ENCODE results near the gene NTF3. TPM values are rescaled to one million over a fixed set of nuclear protein-coding genes. Genes with fewer than 3 reads are reported as not detected.

Gene NTF3
- total RNA-seq, 1 experiment from 2014 or later = not detected

GRCh38 chr12:5465384-5465783 lies 33.5 kb downstream of the NTF3 start:
- DNase-seq (ENCODE audit: low read depth, low spot score) (no peak), ATAC-seq (no peak)
- no TSS peak for BruUV-seq (replicated peaks)
- ChIA-PET CTCF (no interaction called here), POLR2A (no interaction called here)
- TF ChIP-seq REST (IDR thresholded peaks at IDR 0.05; ENCODE audit: insufficient read depth in 1 of 2, low read depth in 2 of 2, low read length in 1 of 2) = no peak
- no peak for TF ChIP-seq CTCF (IDR thresholded peaks at IDR 0.05)
- no peak for TF ChIP-seq SIN3A (IDR thresholded peaks at IDR 0.05; ENCODE audit: borderline replicate concordance, insufficient read depth, low read depth, low read length)
- TF ChIP-seq TCF7L2 (IDR thresholded peaks at IDR 0.05; ENCODE audit: low read depth, low read length) = no peak
- no peak for TF ChIP-seq POLR2AphosphoS5 (IDR thresholded peaks at IDR 0.05; ENCODE audit: low read depth, low read length)
- Histone ChIP-seq H3K27me3 (ENCODE audit: control insufficient read depth, insufficient read depth, low read length) (no peaks in the 10 kb centered on the region), H3K9me3 (ENCODE audit: control insufficient read depth, insufficient read depth, low read depth, low read length) (no peaks in the 10 kb centered on the region), H3K36me3 (ENCODE audit: control insufficient read depth, insufficient read depth, low read length) (no peaks in the 10 kb centered on the region), H3K4me1 (ENCODE audit: control insufficient read depth, insufficient read depth, low read length) (no peaks in the 10 kb centered on the region), H3K27ac (ENCODE audit: low read length) (no peak overlapping the region), H3K4me3 (ENCODE audit: low read depth in 2 of 2, low read length in 2 of 2) (no peak overlapping the region)
- intact Hi-C loops (cut with micrococcal nuclease; ENCODE audit: unreplicated experiment) = no loop called here
- in situ Hi-C loops (cut with HindIII; ENCODE audit: low pct_unique_long_range_greater_than_20kb, low sequenced_read_pairs) = no loop called here

DNA sequence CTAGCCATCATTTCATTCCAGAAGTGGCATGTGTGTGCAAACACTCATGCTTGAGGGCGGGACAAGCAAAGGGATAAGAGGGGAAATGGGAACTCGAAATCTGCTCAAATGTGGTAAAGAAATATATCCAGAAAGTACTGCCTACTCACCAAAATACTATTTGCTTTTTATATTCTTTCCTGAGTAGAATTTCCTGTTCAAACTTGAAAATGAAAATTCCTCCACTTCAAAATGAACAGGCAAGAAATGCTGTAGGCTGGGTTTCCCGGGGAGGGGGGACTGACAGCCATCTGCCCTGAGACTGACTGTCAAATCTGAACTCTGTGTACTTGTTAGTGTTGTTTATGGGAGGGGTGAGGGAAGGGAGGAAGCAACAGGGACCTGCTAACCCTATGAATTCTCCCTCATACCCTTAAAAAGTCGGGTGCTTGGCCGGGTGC lies 34.6 kb downstream of the NTF3 start:
- POLR2A ChIA-PET = no interaction called here
- no TSS peak for BruUV-seq (replicated peaks)
- H3K9me3 ChIP-seq (ENCODE audit: control insufficient read depth, insufficient read depth, low read depth, low read length) = no peaks in the 10 kb centered on the region
- in situ Hi-C loops (cut with HindIII; ENCODE audit: low pct_unique_long_range_greater_than_20kb, low sequenced_read_pairs) = no loop called here
- CTCF ChIA-PET = no interaction called here
- DNase-seq (ENCODE audit: low read depth, low spot score) (no peak), ATAC-seq (no peak)
- H3K27ac ChIP-seq (ENCODE audit: low read length) = no peak overlapping the region
- no peaks in the 10 kb centered on the region for H3K27me3 ChIP-seq (ENCODE audit: control insufficient read depth, insufficient read depth, low read length)
- no peak for TF ChIP-seq CTCF (IDR thresholded peaks at IDR 0.05)
- TF ChIP-seq TCF7L2 (IDR thresholded peaks at IDR 0.05; ENCODE audit: low read depth, low read length) = no peak
- no peak for TF ChIP-seq SIN3A (IDR thresholded peaks at IDR 0.05; ENCODE audit: borderline replicate concordance, insufficient read depth, low read depth, low read length)
- no peak for TF ChIP-seq POLR2AphosphoS5 (IDR thresholded peaks at IDR 0.05; ENCODE audit: low read depth, low read length)
- TF ChIP-seq REST (IDR thresholded peaks at IDR 0.05; ENCODE audit: insufficient read depth in 1 of 2, low read depth in 2 of 2, low read length in 1 of 2) = no peak
- no peak overlapping the region for H3K4me3 ChIP-seq (ENCODE audit: low read depth in 2 of 2, low read length in 2 of 2)
- intact Hi-C loops (cut with micrococcal nuclease; ENCODE audit: unreplicated experiment) = no loop called here
- no peaks in the 10 kb centered on the region for H3K36me3 ChIP-seq (ENCODE audit: control insufficient read depth, insufficient read depth, low read length)
- no peaks in the 10 kb centered on the region for H3K4me1 ChIP-seq (ENCODE audit: control insufficient read depth, insufficient read depth, low read length)

Data from Panc1 (cell line).